Keratinocyte (primary cell): Measurements from ENCODE around the gene RHOF. TPM values are rescaled to one million over a fixed set of nuclear protein-coding genes. Genes with fewer than 3 reads are reported as not detected.

Experiments used
- DNase-seq: peaks from one replicate; pipeline ENCODE4 v3.0.0-alpha.2; 2011; ENCODE audit warnings: low read depth, missing footprints, low spot score
- FAIRE-seq: peaks from 2 replicates; lab custom pipeline; 2011; peaks lifted over from hg19 to GRCh38; lab: Jason Lieb, UNC
- H2AFZ ChIP-seq: 2 replicates; pipeline ENCODE4 v1.6.0; 2012; ENCODE audit warnings: low read length, control low read depth, inconsistent platforms; ENCODE audit not compliant: control insufficient read depth
- H3K27ac ChIP-seq: 2 replicates; pipeline ENCODE4 v1.5.1; 2011; ENCODE audit warnings: low read length; ENCODE audit not compliant: control insufficient read depth, insufficient read depth
- H3K27me3 ChIP-seq: 3 replicates; pipeline ENCODE4 v1.6.0; 2011; ENCODE audit warnings: low read length; ENCODE audit not compliant: control insufficient read depth, insufficient read depth; ENCODE audit errors: extremely low read depth
- H3K36me3 ChIP-seq, 2 experiments: 2 replicates in 1 of 2; 3 replicates in 1 of 2; pipeline ENCODE4 v1.5.1; 2011; ENCODE audit warnings: low read length in 2 of 2, mild to moderate bottlenecking in 1 of 2; ENCODE audit not compliant: control insufficient read depth in 2 of 2, insufficient read depth in 2 of 2; ENCODE audit errors: extremely low read depth in 1 of 2
- H3K4me1 ChIP-seq: 3 replicates; pipeline ENCODE4 v1.5.1; 2011; ENCODE audit warnings: low read length; ENCODE audit not compliant: control insufficient read depth, insufficient read depth; ENCODE audit errors: extremely low read depth
- H3K4me2 ChIP-seq: 3 replicates; pipeline ENCODE4 v1.6.0; 2011; ENCODE audit warnings: low read depth, low read length; ENCODE audit not compliant: control insufficient read depth, insufficient read depth; ENCODE audit errors: extremely low read depth
- H3K4me3 ChIP-seq, 3 experiments: fragments of 200-600 bp in 1 of 3; sonication (generic) in 1 of 3; 2 replicates in 2 of 3; 3 replicates in 1 of 3; pipeline ENCODE4 v1.5.1; 2011 to 2016; ENCODE audit warnings: low read length in 3 of 3, mild to moderate bottlenecking in 3 of 3, control low read depth in 2 of 3, inconsistent platforms in 1 of 3, low read depth in 1 of 3, mixed read lengths in 1 of 3, mixed run types in 1 of 3, moderate library complexity in 1 of 3; ENCODE audit not compliant: control insufficient read depth in 2 of 3, insufficient read depth in 2 of 3; ENCODE audit errors: extremely low read depth in 1 of 3
- H3K79me2 ChIP-seq: 2 replicates; pipeline ENCODE4 v1.6.0; 2012; ENCODE audit warnings: low read length; ENCODE audit not compliant: control insufficient read depth, insufficient read depth
- H3K9ac ChIP-seq: 3 replicates; pipeline ENCODE4 v1.6.0; 2011; ENCODE audit warnings: low read length; ENCODE audit not compliant: control insufficient read depth, insufficient read depth; ENCODE audit errors: extremely low read depth
- H3K9me1 ChIP-seq: 3 replicates; pipeline ENCODE4 v1.6.0; 2011; ENCODE audit warnings: low read length; ENCODE audit not compliant: control insufficient read depth, insufficient read depth; ENCODE audit errors: extremely low read depth
- H3K9me3 ChIP-seq: 2 replicates; pipeline ENCODE4 v1.5.1; 2012; ENCODE audit warnings: low read depth, low read length; ENCODE audit not compliant: control insufficient read depth
- H4K20me1 ChIP-seq: 3 replicates; pipeline ENCODE4 v1.6.0; 2011; ENCODE audit warnings: low read length; ENCODE audit not compliant: control insufficient read depth, insufficient read depth; ENCODE audit errors: extremely low read depth
- CTCF ChIP-seq, 3 experiments: IDR thresholded peaks in 1 of 3; conservative IDR thresholded peaks in 1 of 3; optimal IDR thresholded peaks in 1 of 3; 2 replicates in 2 of 3; 3 replicates in 1 of 3; pipeline versions ENCODE3 to v1.5.1; 2011; ENCODE audit warnings: low read length in 3 of 3, mild to moderate bottlenecking in 3 of 3, moderate library complexity in 2 of 3, control low read depth in 1 of 3, inconsistent platforms in 1 of 3; ENCODE audit not compliant: insufficient read depth in 2 of 3; ENCODE audit errors: extremely low read depth in 1 of 3
- EZH2 ChIP-seq: IDR thresholded peaks from one replicate; pipeline ENCODE4 v1.6.1; 2012; ENCODE audit warnings: inconsistent platforms, mild to moderate bottlenecking, low read length, moderate library complexity
- dilution Hi-C: fragments of 300-500 bp; cut with MboI; formaldehyde crosslinking; loops from one replicate; pipeline ENCODE4 v1.7.0; 2020; ENCODE audit warnings: low sequenced_read_pairs; ENCODE audit not compliant: extremely low pct_ligation_motif_present
- polyA plus RNA-seq, 5 experiments: library from polyadenylated mRNA; depleted of rRNA in 3 of 5; stranded (reverse) in 3 of 5; stranded (forward) in 1 of 5; unstranded in 1 of 5; fragments of >200 nt; gene quantifications; 1 replicate in 1 of 5; 2 replicates in 3 of 5; 3 replicates in 1 of 5; pipeline versions ENCODE4 v1.2.1 to v1.2.3, GENCODE V29; 2011 to 2012; ENCODE audit warnings: missing spikeins in 2 of 5, low read depth in 1 of 5, low replicate concordance in 1 of 5

RHOF gene
- polyA plus RNA-seq, 1 donor (not counting 4 experiments of a cell fraction or from before 2014, with no cell fraction given), result 2.8 TPM

- Histone ChIP-seq H3K79me2 (no peaks in the 10 kb centered on the region), H2AFZ (no peak overlapping the region), H3K4me2 (no peak overlapping the region), H3K4me1 (no peaks in the 10 kb centered on the region), H3K9me1 (no peaks in the 10 kb centered on the region), H3K36me3 (peaks cover 29 to 44% of the 10 kb centered on the region in 2 experiments), H3K27ac (no peak overlapping the region), H3K9me3 (no peaks in the 10 kb centered on the region), H4K20me1 (peaks cover 3% of the 10 kb centered on the region), H3K9ac (no peak overlapping the region), H3K27me3 (no peaks in the 10 kb centered on the region), H3K4me3 (no peak overlapping the region)
- TF ChIP-seq CTCF (optimal IDR thresholded peaks at IDR 0.05 in 1 of 3, IDR thresholded peaks at IDR 0.05 in 1 of 3, conservative IDR thresholded peaks at IDR 0.05 in 1 of 3; ENCODE audit: extremely low read depth in 1 of 3, insufficient read depth in 2 of 3, low read length in 3 of 3), result no peak
- TF ChIP-seq EZH2, result no peak
- DNase-seq (no peak), FAIRE-seq (no peak)
- dilution Hi-C loops, result no loop called here
Measured at GRCh38 chr12:121828306-121828705, 34.8 kb upstream of the RHOF start.

GRCh38 chr12:121827351-121828099, 34.0 kb upstream of the RHOF start:
- no peak overlapping the region for H3K4me2 ChIP-seq
- dilution Hi-C loops, result no loop called here
- peaks cover 32 to 45% of the 10 kb centered on the region in 2 experiments for H3K36me3 ChIP-seq
- H3K79me2 ChIP-seq, result no peaks in the 10 kb centered on the region
- no peak overlapping the region for H3K27ac ChIP-seq
- TF ChIP-seq EZH2 (no peak), CTCF (optimal IDR thresholded peaks at IDR 0.05 in 1 of 3, IDR thresholded peaks at IDR 0.05 in 1 of 3, conservative IDR thresholded peaks at IDR 0.05 in 1 of 3; ENCODE audit: extremely low read depth in 1 of 3, insufficient read depth in 2 of 3, low read length in 3 of 3) (no peak)
- no peak for DNase-seq
- no peak overlapping the region for H3K4me3 ChIP-seq
- H3K4me1 ChIP-seq, result no peaks in the 10 kb centered on the region
- H3K27me3 ChIP-seq, result no peaks in the 10 kb centered on the region
- no peak overlapping the region for H3K9ac ChIP-seq
- peaks cover 3% of the 10 kb centered on the region for H4K20me1 ChIP-seq
- no peak overlapping the region for H2AFZ ChIP-seq
- no peak for FAIRE-seq
- H3K9me1 ChIP-seq, result no peaks in the 10 kb centered on the region
- no peaks in the 10 kb centered on the region for H3K9me3 ChIP-seq
